Measurements from ENCODE around the gene AGO1. TPM values are rescaled to one million over a fixed set of nuclear protein-coding genes. Genes with fewer than 3 reads are reported as not detected.
"Not testable (repeated sequence)": the region's sequence is repeated elsewhere in the genome, so short reads cannot be mapped to it uniquely, and the experiment has no call there.

Gene AGO1
- total RNA-seq, 1 donor from 2014 or later = 35.1 TPM

DNA sequence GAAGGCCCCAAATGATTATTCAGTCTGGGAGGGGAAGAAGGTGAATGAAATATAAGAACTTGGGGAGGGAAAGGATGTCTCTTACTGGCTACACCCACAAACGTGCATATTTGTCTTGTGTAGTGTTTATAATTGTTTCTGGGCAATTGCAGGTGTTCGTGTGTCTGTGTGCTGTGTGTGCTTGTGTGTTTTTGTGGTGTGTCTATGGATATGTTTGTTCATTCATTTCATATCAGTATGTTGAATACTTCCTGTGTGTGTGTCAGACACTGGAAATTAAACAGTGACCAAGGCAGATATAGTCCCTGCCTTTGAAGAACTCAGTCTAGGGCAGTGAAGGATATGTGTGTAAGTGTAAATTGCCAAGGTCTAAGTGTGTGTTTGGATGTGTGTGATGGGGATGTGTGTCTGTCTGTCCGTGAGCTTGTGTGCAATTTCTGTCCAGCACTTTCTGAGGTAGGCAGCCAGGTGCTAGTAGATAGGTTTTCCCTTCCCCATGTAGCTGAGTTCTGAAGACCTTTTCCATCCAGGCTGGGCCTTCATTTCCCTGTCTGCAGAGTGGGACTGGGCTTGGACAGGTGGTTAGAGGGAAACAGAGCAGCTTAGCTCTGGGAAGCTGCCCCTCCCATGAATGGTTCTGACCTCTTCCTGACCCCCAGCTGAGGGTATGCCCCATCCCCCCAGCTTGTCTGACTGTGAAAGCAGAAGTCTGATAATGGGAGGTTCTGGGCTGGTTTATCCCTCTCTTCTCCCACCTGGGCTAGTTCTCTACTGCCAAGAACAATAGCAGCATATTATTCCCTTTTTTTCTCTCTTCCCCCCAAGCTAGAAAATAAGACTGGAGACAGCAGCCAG, 3.8 kb downstream of the AGO1 start:
- FAIRE-seq = no peak
- DNase-seq (ENCODE audit: low read depth) = peak; percentile 22
- Histone ChIP-seq H3K79me2 (ENCODE audit: insufficient read depth, low read length) (peaks cover 32% of the 10 kb centered on the region), H3K27me3 (ENCODE audit: insufficient read depth, low read length) (no peaks in the 10 kb centered on the region), H3K4me1 (ENCODE audit: insufficient read depth, low read length) (peaks cover 11% of the 10 kb centered on the region), H3K9ac (ENCODE audit: low read length) (no peak overlapping the region), H4K20me1 (ENCODE audit: insufficient read depth, low read length) (peaks cover 38% of the 10 kb centered on the region), H3K9me3 (ENCODE audit: insufficient read depth, low read depth, low read length) (no peaks in the 10 kb centered on the region), H3K36me3 (ENCODE audit: insufficient read depth, low read length) (no peaks in the 10 kb centered on the region), H3K4me3 (ENCODE audit: insufficient read depth, low read depth, low read length) (no peak overlapping the region), H3K4me2 (ENCODE audit: low read length) (peak overlapping the region; percentile 30), H2AFZ (ENCODE audit: low read depth, low read length) (no peak overlapping the region), H3K27ac (ENCODE audit: low read depth, low read length) (no peak overlapping the region)
- Mint-ChIP-seq H3K36me3 (ENCODE audit: low read depth, unreplicated experiment) (peaks cover 4% of the 10 kb centered on the region), H3K27me3 (ENCODE audit: low read depth, unreplicated experiment) (peaks cover 3% of the 10 kb centered on the region), H3K9me3 (ENCODE audit: unreplicated experiment) (no peaks in the 10 kb centered on the region), H3K4me3 (ENCODE audit: unreplicated experiment) (peak overlapping the region; percentile 47), H3K27ac (ENCODE audit: unreplicated experiment) (peak overlapping the region; percentile 88), H3K4me1 (ENCODE audit: low read depth, unreplicated experiment) (peaks cover 25% of the 10 kb centered on the region)
- no peak for TF ChIP-seq EZH2 (IDR thresholded peaks at IDR 0.05; ENCODE audit: insufficient read depth, low read length)
- TF ChIP-seq, protein P1, sequence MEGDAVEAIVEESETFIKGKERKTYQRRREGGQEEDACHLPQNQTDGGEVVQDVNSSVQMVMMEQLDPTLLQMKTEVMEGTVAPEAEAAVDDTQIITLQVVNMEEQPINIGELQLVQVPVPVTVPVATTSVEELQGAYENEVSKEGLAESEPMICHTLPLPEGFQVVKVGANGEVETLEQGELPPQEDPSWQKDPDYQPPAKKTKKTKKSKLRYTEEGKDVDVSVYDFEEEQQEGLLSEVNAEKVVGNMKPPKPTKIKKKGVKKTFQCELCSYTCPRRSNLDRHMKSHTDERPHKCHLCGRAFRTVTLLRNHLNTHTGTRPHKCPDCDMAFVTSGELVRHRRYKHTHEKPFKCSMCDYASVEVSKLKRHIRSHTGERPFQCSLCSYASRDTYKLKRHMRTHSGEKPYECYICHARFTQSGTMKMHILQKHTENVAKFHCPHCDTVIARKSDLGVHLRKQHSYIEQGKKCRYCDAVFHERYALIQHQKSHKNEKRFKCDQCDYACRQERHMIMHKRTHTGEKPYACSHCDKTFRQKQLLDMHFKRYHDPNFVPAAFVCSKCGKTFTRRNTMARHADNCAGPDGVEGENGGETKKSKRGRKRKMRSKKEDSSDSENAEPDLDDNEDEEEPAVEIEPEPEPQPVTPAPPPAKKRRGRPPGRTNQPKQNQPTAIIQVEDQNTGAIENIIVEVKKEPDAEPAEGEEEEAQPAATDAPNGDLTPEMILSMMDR (IDR thresholded peaks at IDR 0.05; ENCODE audit: insufficient read depth, low read depth, low read length) = no peak

GRCh38 chr1:35887508-35887907, 4.5 kb downstream of the AGO1 start:
- TF ChIP-seq, protein P1 (IDR thresholded peaks at IDR 0.05; ENCODE audit: insufficient read depth, low read depth, low read length) = no peak
- no peak for TF ChIP-seq EZH2 (IDR thresholded peaks at IDR 0.05; ENCODE audit: insufficient read depth, low read length)
- H3K4me3 Mint-ChIP-seq (ENCODE audit: unreplicated experiment) = no peak overlapping the region
- DNase-seq (ENCODE audit: low read depth) = no peak
- H4K20me1 ChIP-seq (ENCODE audit: insufficient read depth, low read length) = peaks cover 38% of the 10 kb centered on the region
- no peaks in the 10 kb centered on the region for H3K27me3 ChIP-seq (ENCODE audit: insufficient read depth, low read length)
- H3K9me3 ChIP-seq (ENCODE audit: insufficient read depth, low read depth, low read length) = no peaks in the 10 kb centered on the region
- H3K9ac ChIP-seq (ENCODE audit: low read length) = no peak overlapping the region
- H2AFZ ChIP-seq (ENCODE audit: low read depth, low read length) = no peak overlapping the region
- peaks cover 25% of the 10 kb centered on the region for H3K4me1 Mint-ChIP-seq (ENCODE audit: low read depth, unreplicated experiment)
- peaks cover 32% of the 10 kb centered on the region for H3K79me2 ChIP-seq (ENCODE audit: insufficient read depth, low read length)
- no peak overlapping the region for H3K27ac Mint-ChIP-seq (ENCODE audit: unreplicated experiment)
- no peaks in the 10 kb centered on the region for H3K9me3 Mint-ChIP-seq (ENCODE audit: unreplicated experiment)
- H3K27me3 Mint-ChIP-seq (ENCODE audit: low read depth, unreplicated experiment) = no peaks in the 10 kb centered on the region
- no peak for FAIRE-seq
- no peaks in the 10 kb centered on the region for H3K36me3 ChIP-seq (ENCODE audit: insufficient read depth, low read length)
- H3K36me3 Mint-ChIP-seq (ENCODE audit: low read depth, unreplicated experiment) = peaks cover 8% of the 10 kb centered on the region
- no peak overlapping the region for H3K4me2 ChIP-seq (ENCODE audit: low read length)
- no peak overlapping the region for H3K27ac ChIP-seq (ENCODE audit: low read depth, low read length)
- no peak overlapping the region for H3K4me3 ChIP-seq (ENCODE audit: insufficient read depth, low read depth, low read length)
- H3K4me1 ChIP-seq (ENCODE audit: insufficient read depth, low read length) = peaks cover 11% of the 10 kb centered on the region

DNA sequence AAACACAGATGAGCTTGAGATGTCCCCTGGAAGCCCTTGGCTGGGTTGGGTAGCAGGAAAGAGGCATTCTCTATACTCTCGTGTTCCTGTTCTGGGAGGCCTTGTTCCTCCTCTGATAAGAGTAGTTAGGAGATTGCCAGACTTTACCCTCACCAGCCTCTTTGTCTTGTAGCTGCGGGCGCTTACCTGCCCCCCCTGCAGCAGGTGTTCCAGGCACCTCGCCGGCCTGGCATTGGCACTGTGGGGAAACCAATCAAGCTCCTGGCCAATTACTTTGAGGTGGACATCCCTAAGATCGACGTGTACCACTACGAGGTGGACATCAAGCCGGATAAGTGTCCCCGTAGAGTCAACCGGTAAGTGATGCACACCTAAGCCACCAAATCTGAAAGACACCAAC, 5.2 kb downstream of the AGO1 start:
- FAIRE-seq (no peak), DNase-seq (ENCODE audit: low read depth) (no peak)
- no peak overlapping the region for H3K4me3 Mint-ChIP-seq (ENCODE audit: unreplicated experiment)
- Histone ChIP-seq H3K27ac (ENCODE audit: low read depth, low read length) (no peak overlapping the region), H3K79me2 (ENCODE audit: insufficient read depth, low read length) (peaks cover 30% of the 10 kb centered on the region), H2AFZ (ENCODE audit: low read depth, low read length) (no peak overlapping the region), H3K9ac (ENCODE audit: low read length) (no peak overlapping the region), H3K4me1 (ENCODE audit: insufficient read depth, low read length) (peaks cover 11% of the 10 kb centered on the region), H3K27me3 (ENCODE audit: insufficient read depth, low read length) (no peaks in the 10 kb centered on the region), H3K4me2 (ENCODE audit: low read length) (no peak overlapping the region), H3K4me3 (ENCODE audit: insufficient read depth, low read depth, low read length) (no peak overlapping the region), H3K9me3 (ENCODE audit: insufficient read depth, low read depth, low read length) (no peaks in the 10 kb centered on the region), H3K36me3 (ENCODE audit: insufficient read depth, low read length) (no peaks in the 10 kb centered on the region), H4K20me1 (ENCODE audit: insufficient read depth, low read length) (peaks cover 38% of the 10 kb centered on the region)
- H3K27me3 Mint-ChIP-seq (ENCODE audit: low read depth, unreplicated experiment) = no peaks in the 10 kb centered on the region
- peaks cover 25% of the 10 kb centered on the region for H3K4me1 Mint-ChIP-seq (ENCODE audit: low read depth, unreplicated experiment)
- H3K36me3 Mint-ChIP-seq (ENCODE audit: low read depth, unreplicated experiment) = peaks cover 9% of the 10 kb centered on the region
- no peaks in the 10 kb centered on the region for H3K9me3 Mint-ChIP-seq (ENCODE audit: unreplicated experiment)
- H3K27ac Mint-ChIP-seq (ENCODE audit: unreplicated experiment) = no peak overlapping the region
- TF ChIP-seq, protein P1 (IDR thresholded peaks at IDR 0.05; ENCODE audit: insufficient read depth, low read depth, low read length) = no peak
- TF ChIP-seq EZH2 (IDR thresholded peaks at IDR 0.05; ENCODE audit: insufficient read depth, low read length) = no peak

GRCh38 chr1:35888981-35889380, 6.0 kb downstream of the AGO1 start:
- H3K27me3 Mint-ChIP-seq (ENCODE audit: low read depth, unreplicated experiment); H2AFZ ChIP-seq (ENCODE audit: low read depth, low read length); FAIRE-seq; H3K9ac ChIP-seq (ENCODE audit: low read length); H3K36me3 Mint-ChIP-seq (ENCODE audit: low read depth, unreplicated experiment); H3K27ac ChIP-seq (ENCODE audit: low read depth, low read length); H3K9me3 ChIP-seq (ENCODE audit: insufficient read depth, low read depth, low read length); H3K9me3 Mint-ChIP-seq (ENCODE audit: unreplicated experiment); H3K36me3 ChIP-seq (ENCODE audit: insufficient read depth, low read length); H3K27me3 ChIP-seq (ENCODE audit: insufficient read depth, low read length); H3K4me3 Mint-ChIP-seq (ENCODE audit: unreplicated experiment); H3K4me3 ChIP-seq (ENCODE audit: insufficient read depth, low read depth, low read length); H3K27ac Mint-ChIP-seq (ENCODE audit: unreplicated experiment); H3K4me2 ChIP-seq (ENCODE audit: low read length); DNase-seq (ENCODE audit: low read depth): not testable (repeated sequence)
- Histone ChIP-seq H3K4me1 (ENCODE audit: insufficient read depth, low read length) (peaks cover 12% of the 10 kb centered on the region), H4K20me1 (ENCODE audit: insufficient read depth, low read length) (peaks cover 38% of the 10 kb centered on the region), H3K79me2 (ENCODE audit: insufficient read depth, low read length) (peaks cover 24% of the 10 kb centered on the region)
- H3K4me1 Mint-ChIP-seq (ENCODE audit: low read depth, unreplicated experiment) = peaks cover 26% of the 10 kb centered on the region
